Left lung (tissue), 10 donors: ENCODE results near the gene SACS. TPM values are rescaled to one million over a fixed set of nuclear protein-coding genes. Genes with fewer than 3 reads are reported as not detected.

Experiments used
- ATAC-seq: fragments of 200-7000 bp; cut with Tn5 transposase; one replicate; pipeline ENCODE4 v1.9.1; 2020; ENCODE audit warnings: moderate library complexity
- DNase-seq, 4 donors: peaks; one replicate each; pipeline ENCODE4 v3.0.0-alpha.2; 2013 to 2020
- H3K27ac ChIP-seq, 2 donors: fragments of 200-600 bp; sonication (generic) in 1 of 2; one replicate each; pipeline versions ENCODE4 v1.5.0 to v1.8.0; 2020 to 2021
- H3K27me3 ChIP-seq, 2 donors: fragments of 200-600 bp; sonication (generic) in 1 of 2; one replicate each; pipeline versions ENCODE4 v1.5.0 to v1.8.0; 2020 to 2021
- H3K36me3 ChIP-seq, 2 donors: fragments of 200-600 bp; sonication (generic) in 1 of 2; one replicate each; pipeline versions ENCODE4 v1.5.0 to v1.8.0; 2020 to 2021
- H3K4me1 ChIP-seq, 2 donors: fragments of 200-600 bp; one replicate each; pipeline ENCODE4 v1.8.0; 2021
- H3K4me3 ChIP-seq, 2 donors: fragments of 200-600 bp; sonication (generic) in 1 of 2; one replicate each; pipeline versions ENCODE4 v1.5.0 to v1.8.0; 2020 to 2021; ENCODE audit warnings: mild to moderate bottlenecking in 1 of 2
- H3K9me3 ChIP-seq, 2 donors: fragments of 200-600 bp; sonication (generic) in 1 of 2; one replicate each; pipeline versions ENCODE4 v1.5.0 to v1.8.0; 2020 to 2021
- intact Hi-C, 2 donors: fragments of 100-400 bp; cut with DNase I; formaldehyde crosslinking; loops; one replicate each; pipeline versions ENCODE4 v1.11.2 to v1.14.2; 2022
- polyA plus RNA-seq, 6 donors: library from polyadenylated mRNA; unstranded; fragments of 120-200 nt; gene quantifications; one replicate each; pipeline ENCODE4 v1.2.1, GENCODE V29; 2013; ENCODE audit not compliant: insufficient read length in 6 of 6
- total RNA-seq, 2 donors: library from RNA; stranded (reverse); fragmentation: NEBNext Ultra II Directional; extraction: Animal tissue kit (Norgen Biotek cat#: 25700); gene quantifications; one replicate each; pipeline ENCODE4 v1.2.1, GENCODE V29; 2021
- TF ChIP-seq, protein P1 (sequence below), 2 donors: fragments of 200-600 bp; sonication (generic) in 1 of 2; IDR thresholded peaks; one replicate each; pipeline versions ENCODE4 v1.5.0 to v1.8.0; 2021; ENCODE audit warnings: antibody characterized with exemption in 2 of 2
- donor health status: DM: no; HTN: yes; CAD: no.
- donor health status: DM: no; HTN: no; CAD: no.

SACS gene
- total and polyA plus RNA-seq, 8 donors = 10.9 to 18.7 (median 15.9) TPM

DNA sequence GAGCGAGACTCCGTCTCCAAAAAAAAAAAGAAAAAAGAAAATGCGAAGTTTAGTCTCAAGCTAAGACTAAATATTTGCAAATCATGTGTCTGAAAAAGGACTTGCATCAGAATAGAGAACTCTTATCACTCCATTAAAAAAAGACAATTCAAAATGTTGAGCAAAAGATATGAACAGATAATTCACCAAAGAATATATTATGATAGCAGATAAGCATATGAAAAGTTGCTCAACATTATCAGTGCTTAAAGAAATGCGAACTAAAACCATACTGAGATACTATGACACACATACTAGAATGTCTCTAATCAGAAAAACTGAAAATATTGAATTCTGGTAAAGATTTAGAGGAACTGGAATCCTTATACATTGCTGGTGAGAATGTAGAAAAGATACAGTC is 38.7 kb upstream of the SACS start:
- Histone ChIP-seq H3K27ac (no peak overlapping the region), H3K27me3 (no peaks in the 10 kb centered on the region), H3K4me3 (no peak overlapping the region), H3K4me1 (peaks cover 0 to under 1% of the 10 kb centered on the region in 2 donors), H3K36me3 (no peaks in the 10 kb centered on the region), H3K9me3 (no peaks in the 10 kb centered on the region)
- DNase-seq (no peak), ATAC-seq (no peak)
- intact Hi-C loops = no loop called here
- TF ChIP-seq, protein P1, sequence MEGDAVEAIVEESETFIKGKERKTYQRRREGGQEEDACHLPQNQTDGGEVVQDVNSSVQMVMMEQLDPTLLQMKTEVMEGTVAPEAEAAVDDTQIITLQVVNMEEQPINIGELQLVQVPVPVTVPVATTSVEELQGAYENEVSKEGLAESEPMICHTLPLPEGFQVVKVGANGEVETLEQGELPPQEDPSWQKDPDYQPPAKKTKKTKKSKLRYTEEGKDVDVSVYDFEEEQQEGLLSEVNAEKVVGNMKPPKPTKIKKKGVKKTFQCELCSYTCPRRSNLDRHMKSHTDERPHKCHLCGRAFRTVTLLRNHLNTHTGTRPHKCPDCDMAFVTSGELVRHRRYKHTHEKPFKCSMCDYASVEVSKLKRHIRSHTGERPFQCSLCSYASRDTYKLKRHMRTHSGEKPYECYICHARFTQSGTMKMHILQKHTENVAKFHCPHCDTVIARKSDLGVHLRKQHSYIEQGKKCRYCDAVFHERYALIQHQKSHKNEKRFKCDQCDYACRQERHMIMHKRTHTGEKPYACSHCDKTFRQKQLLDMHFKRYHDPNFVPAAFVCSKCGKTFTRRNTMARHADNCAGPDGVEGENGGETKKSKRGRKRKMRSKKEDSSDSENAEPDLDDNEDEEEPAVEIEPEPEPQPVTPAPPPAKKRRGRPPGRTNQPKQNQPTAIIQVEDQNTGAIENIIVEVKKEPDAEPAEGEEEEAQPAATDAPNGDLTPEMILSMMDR (IDR thresholded peaks at IDR 0.05) = no peak

DNA sequence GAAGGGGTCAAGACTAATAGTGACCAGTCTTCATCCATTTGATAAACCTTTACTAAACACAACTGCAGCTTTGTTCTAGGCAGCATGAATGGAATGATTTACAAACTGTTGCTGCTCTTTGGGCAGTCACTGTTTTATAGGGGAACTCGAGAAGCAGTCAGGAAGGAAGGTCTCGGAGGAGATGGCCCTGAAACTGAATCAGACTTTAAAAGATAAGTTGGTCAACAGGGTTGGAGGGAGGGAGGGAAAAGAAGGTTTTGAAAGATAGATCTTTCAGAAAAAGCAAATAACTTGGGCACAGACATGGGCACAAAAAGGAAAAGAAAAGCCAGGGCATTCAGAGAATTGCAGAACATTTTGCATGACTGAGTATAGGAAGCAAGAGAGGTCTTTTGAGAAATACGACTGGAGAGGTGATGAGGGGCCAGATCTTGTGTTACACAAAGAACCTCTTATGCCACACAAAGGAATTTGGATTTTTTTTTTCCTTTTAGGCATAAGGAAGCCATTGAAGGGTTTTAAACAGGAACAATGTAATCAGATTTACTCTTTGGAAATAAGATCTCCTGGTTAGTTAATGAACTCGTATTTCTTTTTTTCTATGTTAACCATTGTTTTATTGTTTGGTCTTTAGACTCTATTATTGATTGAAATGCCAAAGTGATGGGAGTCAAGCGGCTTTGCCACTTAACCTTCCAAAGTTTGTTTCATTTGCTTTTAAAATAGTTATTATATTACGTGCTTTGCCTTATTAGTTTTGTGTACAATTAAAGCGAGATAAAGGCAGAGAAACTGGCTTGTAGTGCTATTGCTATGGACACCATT is 37.5 kb upstream of the SACS start:
- Histone ChIP-seq H3K4me3 (no peak overlapping the region), H3K4me1 (peaks cover 3 to 13% of the 10 kb centered on the region in 2 donors), H3K9me3 (no peaks in the 10 kb centered on the region), H3K27ac (no peak overlapping the region), H3K36me3 (no peaks in the 10 kb centered on the region), H3K27me3 (no peaks in the 10 kb centered on the region)
- TF ChIP-seq, protein P1 (IDR thresholded peaks at IDR 0.05) = no peak
- intact Hi-C loops = no loop called here
- no peak for DNase-seq
- ATAC-seq = no peak

DNA sequence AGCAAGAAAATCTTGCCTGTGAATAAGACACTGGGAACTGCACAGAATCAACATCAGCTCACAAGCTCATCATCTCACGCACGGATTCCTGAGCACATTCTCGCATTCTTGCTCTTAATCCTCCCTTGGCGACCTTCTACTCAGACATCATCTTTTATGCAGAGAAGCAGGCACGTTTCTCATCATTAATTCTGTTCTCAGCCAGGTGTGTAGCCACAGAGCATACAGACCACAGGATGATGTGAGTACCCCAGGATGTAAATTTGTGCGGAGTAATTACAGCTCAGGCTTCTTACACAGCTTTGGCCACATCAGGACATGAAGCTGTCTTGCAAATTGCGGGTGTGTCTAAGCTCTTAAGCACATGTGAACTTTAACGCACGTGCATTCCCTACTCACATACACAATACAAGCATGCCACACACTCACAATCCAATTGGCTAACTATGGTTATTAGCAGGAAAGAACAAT is 36.5 kb upstream of the SACS start:
- Histone ChIP-seq H3K27ac (no peak overlapping the region), H3K36me3 (no peaks in the 10 kb centered on the region), H3K9me3 (no peaks in the 10 kb centered on the region), H3K4me3 (no peak overlapping the region), H3K27me3 (no peaks in the 10 kb centered on the region), H3K4me1 (peaks cover 3 to 16% of the 10 kb centered on the region in 2 donors)
- ATAC-seq (no peak), DNase-seq (no peak)
- intact Hi-C loops = loop anchor here in 1 of 2 donors (10.0 kb wide), 1 partner anchor 405 kb away; no protein-coding TSS in a partner anchor
- TF ChIP-seq, protein P1 (IDR thresholded peaks at IDR 0.05) = no peak

DNA sequence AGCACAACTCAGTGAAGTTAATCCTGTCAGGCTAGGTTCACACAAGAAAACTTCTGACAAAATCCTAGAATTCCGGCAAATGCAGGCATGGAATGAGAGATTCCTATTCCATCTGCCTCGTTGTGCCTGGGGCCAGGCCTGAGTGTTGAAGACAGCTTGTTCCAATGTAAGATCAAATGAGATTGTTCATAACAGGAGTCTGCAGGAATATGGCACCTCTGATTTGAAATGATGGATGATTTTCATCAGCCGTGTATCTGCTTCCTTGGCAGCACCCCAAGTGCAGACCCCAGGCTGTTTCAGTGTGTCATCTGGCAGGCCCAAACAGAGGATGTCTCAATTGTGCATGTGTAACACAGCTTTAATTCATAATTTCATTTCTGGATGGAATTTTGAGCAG is 35.3 kb upstream of the SACS start:
- ATAC-seq = no peak
- H3K4me1 ChIP-seq = peaks cover 3 to 16% of the 10 kb centered on the region in 2 donors
- intact Hi-C loops = loop anchor here in 1 of 2 donors (10.0 kb wide), 1 partner anchor 406 kb away; no protein-coding TSS in a partner anchor
- TF ChIP-seq, protein P1 (IDR thresholded peaks at IDR 0.05) = no peak
- H3K9me3 ChIP-seq = no peaks in the 10 kb centered on the region
- H3K27me3 ChIP-seq = no peaks in the 10 kb centered on the region
- no peak overlapping the region for H3K4me3 ChIP-seq
- DNase-seq = no peak
- H3K27ac ChIP-seq = no peak overlapping the region
- H3K36me3 ChIP-seq = no peaks in the 10 kb centered on the region

DNA sequence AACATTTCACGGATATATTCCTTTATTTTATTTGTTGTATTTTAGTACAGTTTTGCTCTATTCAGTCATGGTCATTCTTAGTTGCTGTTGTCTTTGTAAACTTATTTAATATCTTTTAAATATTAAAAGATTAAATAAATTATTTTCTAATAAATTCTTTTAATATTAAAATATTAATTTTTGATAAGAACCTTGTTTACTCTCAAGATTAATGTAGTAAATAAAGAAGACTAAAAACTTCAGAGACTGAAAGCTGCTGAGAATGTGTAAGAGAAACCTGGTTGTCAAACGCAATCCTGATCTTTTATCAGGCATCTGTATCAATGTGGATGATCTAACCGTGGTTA is 34.4 kb upstream of the SACS start:
- H3K4me3 ChIP-seq = no peak overlapping the region
- no peaks in the 10 kb centered on the region for H3K9me3 ChIP-seq
- intact Hi-C loops = loop anchor here in 1 of 2 donors (10.0 kb wide), 1 partner anchor 407 kb away; no protein-coding TSS in a partner anchor
- DNase-seq (no peak), ATAC-seq (no peak)
- peaks cover 3 to 16% of the 10 kb centered on the region in 2 donors for H3K4me1 ChIP-seq
- H3K27ac ChIP-seq = no peak overlapping the region
- no peaks in the 10 kb centered on the region for H3K36me3 ChIP-seq
- TF ChIP-seq, protein P1 (IDR thresholded peaks at IDR 0.05) = no peak
- H3K27me3 ChIP-seq = no peaks in the 10 kb centered on the region
